ENCODE results near the gene MGAT3.
A peak's percentile ranks its signal among the peaks of the same experiment; 100 is the strongest.
"Not testable (repeated sequence)": the region's sequence is repeated elsewhere in the genome, so short reads cannot be mapped to it uniquely, and the experiment has no call there.

MGAT3 gene

GRCh38 chr22:39518996-39519680 is 62.3 kb downstream of the MGAT3 start:
- no peak for DNase-seq

DNA sequence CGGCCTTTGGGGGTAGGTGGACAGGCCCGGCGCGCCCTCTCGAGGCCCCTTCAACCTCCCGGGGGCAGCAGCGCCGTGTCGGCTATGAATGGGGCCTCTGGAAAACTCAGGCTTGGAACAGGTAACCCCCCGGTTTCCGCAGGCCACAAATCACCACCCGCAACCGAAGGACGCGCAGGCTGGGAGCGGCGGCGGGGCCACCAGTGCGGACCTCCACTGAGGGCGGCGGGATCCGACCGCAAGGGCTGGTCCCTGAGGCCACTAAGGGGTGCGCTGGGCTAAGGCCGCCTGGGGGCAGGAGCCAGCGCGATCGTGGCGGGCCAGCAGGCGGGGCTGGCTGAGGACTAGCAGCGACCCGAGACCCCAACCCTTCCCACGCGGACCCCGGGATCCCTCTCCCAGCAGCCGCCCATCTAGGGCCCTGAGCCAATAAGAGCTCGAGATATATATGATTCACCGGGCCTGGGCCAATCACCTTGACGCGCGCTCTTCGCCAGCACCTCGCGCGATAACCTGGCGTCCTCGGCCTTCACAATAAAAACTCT is 62.9 kb downstream of the MGAT3 start:
- peak; percentile 90 for DNase-seq

DNA sequence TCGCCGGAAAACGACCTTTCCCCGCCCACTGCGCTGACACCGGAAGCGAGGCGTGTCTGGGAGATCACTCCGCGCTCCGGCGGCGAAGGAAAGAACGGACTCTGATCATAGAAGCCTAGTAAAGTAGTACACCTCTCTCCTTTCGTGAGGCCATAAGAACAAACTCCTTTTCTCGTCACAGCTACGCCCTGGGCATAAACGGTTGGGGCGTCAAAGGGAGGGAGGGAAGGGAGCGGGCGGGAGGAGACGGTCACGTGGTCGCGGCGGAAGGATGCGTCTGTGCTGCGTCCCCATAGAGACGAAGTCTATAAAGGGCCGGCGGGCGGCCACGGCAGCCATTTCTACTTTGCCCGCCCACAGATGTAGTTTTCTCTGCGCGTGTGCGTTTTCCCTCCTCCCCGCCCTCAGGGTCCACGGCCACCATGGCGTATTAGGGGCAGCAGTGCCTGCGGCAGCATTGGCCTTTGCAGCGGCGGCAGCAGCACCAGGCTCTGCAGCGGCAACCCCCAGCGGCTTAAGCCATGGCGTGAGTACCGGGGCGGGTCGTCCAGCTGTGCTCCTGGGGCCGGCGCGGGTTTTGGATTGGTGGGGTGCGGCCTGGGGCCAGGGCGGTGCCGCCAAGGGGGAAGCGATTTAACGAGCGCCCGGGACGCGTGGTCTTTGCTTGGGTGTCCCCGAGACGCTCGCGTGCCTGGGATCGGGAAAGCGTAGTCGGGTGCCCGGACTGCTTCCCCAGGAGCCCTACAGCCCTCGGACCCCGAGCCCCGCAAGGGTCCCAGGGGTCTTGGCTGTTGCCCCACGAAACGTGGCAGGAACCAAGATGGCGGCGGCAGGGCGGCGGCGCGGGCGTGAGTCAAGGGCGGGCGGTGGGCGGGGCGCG is 63.7 kb downstream of the MGAT3 start, which contains the start of gene ATF4:
Gene ATF4 (plus strand): TSS at position 337 of the 880 bp plus-strand sequence. CDS start 884 bp downstream, outside the sequence.
- DNase-seq, result no peak

DNA sequence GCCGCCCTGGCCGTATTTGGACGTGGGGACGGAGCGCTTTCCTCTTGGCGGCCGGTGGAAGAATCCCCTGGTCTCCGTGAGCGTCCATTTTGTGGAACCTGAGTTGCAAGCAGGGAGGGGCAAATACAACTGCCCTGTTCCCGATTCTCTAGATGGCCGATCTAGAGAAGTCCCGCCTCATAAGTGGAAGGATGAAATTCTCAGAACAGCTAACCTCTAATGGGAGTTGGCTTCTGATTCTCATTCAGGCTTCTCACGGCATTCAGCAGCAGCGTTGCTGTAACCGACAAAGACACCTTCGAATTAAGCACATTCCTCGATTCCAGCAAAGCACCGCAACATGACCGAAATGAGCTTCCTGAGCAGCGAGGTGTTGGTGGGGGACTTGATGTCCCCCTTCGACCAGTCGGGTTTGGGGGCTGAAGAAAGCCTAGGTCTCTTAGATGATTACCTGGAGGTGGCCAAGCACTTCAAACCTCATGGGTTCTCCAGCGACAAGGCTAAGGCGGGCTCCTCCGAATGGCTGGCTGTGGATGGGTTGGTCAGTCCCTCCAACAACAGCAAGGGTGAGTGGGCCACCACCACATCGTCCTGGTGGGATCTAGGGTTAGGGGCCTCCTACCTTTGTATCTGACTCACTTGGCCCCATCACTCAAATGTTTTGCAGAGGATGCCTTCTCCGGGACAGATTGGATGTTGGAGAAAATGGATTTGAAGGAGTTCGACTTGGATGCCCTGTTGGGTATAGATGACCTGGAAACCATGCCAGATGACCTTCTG is 64.5 kb downstream of the MGAT3 start:
- not testable (repeated sequence) for DNase-seq

DNA sequence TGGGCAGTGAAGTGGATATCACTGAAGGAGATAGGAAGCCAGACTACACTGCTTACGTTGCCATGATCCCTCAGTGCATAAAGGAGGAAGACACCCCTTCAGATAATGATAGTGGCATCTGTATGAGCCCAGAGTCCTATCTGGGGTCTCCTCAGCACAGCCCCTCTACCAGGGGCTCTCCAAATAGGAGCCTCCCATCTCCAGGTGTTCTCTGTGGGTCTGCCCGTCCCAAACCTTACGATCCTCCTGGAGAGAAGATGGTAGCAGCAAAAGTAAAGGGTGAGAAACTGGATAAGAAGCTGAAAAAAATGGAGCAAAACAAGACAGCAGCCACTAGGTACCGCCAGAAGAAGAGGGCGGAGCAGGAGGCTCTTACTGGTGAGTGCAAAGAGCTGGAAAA is 65.3 kb downstream of the MGAT3 start:
- not testable (repeated sequence) for DNase-seq

DNA sequence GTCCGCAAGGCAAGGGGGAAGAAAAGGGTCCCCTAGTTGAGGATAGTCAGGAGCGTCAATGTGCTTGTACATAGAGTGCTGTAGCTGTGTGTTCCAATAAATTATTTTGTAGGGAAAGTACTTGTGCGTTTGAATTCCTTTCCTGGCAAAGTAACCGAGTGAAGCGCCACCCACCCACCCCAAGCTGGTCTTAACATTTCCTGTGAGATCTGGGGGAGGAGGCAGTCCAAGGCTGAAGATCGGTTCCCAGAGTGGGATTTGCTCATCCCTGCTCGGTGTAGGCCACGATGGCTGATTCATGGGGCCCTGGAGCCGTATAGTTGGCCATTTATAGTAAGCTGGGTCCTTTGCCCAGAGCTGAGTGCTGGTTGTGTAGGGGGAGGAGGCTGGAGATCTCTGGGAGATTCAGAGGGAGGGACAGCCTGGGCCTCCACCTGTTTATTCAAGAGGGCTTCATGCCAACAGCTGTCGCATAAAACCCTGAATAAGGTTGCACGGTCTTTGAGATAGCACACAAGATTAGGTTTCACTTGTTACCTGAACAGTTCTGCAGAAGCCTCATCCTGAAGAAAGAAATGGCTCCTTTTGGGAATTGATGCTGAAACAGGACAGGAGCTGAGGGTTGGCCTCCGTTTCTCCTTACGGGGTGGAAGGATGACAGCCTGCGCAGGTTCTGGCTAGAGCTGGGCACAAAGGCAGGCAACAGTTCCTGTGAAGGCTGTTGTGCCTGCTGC is 65.9 kb downstream of the MGAT3 start:
- DNase-seq, result no peak

DNA sequence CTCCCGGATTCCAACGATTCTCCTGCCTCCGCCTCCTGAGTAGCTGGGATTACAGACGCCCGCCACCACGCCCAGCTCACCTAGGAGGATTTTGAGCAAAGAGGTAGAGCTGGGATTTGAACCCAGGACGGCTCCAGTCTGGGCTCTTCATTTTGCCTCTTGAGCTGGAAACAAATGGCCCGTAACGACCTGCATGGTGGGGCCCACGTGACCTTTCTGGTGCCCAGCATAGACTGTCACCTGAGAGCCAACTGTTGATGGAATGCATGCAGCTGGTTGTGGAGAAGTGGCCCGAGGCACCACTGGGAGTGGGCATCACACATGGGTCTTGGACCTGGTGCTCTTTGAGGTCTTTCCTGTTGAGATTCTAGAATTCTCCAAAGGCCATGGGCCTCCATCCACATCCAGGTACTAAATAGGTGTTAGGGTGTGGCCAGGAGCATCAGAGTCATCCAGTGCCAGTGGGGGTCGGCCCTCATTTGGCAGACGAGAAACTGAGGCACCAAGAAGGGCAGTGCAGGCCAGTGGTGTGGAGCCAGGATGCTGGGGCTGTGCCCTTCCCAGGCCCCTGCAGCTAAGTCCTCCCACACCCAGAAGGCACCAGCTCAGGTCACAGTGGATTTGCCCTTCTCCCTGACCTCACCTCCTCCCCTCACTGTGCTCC is 67.4 kb downstream of the MGAT3 start:
- no peak for DNase-seq

DNA sequence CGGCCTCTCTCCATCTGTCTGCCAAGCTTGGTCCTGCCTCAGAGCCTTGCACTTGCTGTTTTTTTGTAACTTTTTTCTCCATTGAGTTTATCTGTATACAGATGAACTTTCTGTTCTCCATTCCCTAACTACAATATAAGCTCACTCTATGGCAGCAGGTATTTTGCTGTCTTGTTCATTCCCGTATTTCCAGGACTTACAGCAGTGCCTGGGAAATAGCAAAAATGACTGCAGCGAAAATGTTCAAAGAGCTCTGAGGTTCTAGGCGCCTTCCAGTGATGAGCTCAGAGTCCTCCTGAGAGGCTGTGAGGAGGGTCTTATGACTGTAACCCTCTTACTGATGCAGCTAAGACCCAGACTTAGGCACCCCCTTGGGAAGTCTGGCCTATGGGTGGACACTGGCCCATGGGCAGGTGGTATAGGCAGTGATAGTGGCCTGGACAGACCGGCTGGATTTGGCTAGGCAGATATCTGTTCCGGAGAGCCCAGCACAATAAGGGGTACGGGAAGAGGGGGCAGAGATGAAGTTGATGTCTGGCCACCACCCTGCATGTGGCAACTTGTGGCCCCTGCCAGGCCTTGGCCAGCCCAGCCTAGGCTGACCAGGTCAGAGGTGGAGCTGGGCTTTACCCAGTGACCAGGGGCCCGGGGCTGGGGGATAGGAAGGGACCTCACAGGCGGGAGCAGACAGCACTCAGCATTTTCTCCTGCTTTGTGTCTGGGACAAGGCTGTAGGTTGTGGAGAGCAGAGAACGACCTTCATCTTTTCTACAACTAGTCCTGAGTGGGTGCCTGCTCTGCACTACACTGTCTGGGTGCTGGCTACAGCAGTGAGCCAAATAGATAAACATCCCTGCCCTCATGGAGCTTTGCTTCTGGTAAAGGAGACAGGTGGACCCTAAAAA is 68.2 kb downstream of the MGAT3 start:
- DNase-seq, result no peak

- DNase-seq, result no peak
Observed at GRCh38 chr22:39525658-39525975, 68.8 kb downstream of the MGAT3 start.

DNA sequence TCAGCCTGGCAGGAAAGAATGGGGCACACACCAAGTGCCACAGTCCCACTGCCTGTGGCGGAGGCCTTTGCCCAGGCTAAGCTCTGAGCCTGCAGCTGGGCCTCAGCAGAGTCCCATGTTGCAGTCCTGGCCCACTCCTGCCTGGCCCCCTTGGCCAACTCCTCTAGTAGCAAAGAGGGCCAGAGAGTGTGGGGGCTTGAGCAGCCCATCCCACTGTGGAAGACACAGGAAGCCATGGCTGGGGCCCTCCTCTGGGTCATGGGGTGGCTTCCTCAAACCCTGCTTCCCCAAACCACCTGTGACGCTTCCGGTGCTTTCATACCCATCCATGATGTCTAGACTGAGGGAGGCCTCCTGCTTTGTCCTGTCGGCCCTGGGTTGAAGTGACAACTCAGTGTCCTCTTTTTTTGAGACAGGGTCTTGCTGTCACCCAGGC is 69.9 kb downstream of the MGAT3 start:
- DNase-seq, result no peak

GRCh38 chr22:39527481-39527961 is 70.7 kb downstream of the MGAT3 start:
- peak; percentile 69 for DNase-seq

DNA sequence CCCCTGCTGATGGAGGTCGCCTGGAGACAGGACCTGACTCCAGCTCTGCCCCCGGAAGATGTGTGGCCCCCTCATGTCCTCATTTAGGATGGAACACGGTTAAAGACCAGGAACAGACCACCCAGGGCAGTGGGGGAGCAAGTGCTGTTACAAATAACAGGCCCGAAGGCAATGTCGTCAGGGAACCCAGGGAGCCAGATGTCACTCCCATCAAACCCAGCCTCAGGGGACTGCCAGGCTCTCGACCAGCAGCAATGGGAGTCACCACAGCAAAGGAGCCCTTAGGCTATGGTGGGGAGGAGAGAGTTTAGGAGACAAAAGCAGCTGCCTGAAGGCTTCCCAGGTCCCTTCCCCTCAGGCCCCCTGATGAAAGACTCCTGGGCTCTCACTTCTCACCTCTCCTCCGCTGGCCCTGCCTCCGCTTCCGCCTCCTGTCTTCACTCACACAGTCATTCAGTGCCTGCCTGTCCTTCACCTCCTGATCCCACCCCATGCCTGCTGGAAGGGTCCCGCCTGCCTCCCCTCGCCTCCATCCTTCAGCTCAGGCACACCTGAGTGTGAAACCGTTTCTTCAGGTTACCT is 71.4 kb downstream of the MGAT3 start:
- DNase-seq, result no peak

DNA sequence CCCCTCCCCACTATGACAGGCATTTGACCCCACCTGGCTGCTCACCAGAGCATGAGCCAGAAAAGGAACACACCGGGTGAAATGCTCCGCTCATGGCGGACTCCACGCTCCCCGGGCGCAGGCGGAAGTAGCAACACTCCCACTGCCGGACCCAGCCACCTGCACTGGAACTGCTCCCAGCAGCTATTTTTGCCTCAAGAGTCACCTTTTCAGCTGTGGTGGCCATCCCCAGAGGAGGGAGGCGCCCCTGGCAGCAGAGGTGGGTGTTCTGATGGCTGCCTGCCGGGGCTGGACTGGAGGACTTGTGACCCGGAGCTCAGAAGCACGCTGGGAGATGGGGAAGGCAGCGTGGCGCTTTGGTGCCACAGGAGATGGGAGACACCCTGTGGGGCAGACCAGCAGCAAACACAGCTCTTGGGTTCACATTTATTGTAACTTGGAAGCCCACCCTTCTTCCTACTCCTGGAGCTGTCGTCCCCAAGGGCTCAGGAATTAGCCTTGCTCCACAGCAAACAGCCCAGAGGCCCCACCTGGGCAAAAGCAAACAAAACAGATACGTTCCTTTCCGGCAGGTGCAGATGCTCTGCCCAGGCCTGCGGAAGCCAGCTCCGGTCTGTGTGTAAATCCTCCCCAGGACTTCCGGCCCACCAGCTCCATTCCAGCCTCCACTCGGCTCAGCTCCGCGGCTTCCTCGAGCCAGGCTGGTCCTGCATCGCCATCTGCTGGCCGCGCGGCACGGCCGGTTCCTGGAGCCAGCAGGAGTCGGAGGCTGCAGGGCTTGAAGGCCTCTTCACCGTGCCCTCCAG is 72.1 kb downstream of the MGAT3 start:
- peak; percentile 80 for DNase-seq

DNA sequence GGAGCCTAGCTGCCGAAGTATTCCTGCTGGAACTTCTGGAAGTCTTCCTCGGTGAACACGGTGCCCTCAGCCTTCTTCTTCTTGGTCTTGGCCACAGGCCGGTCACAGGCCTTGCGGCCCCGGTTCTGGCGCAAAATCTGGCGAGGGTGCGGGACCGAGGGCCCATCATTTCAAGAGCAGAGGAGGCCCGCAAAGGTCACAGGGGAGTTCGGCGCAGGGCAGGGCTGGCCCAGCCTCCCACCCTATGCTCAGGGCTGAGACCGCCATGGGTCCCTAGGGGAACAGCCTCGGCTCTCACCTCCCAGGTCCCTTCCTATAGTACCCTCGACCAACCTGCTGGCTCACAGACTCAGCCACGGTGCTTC is 72.7 kb downstream of the MGAT3 start:
- no peak for DNase-seq

DNA sequence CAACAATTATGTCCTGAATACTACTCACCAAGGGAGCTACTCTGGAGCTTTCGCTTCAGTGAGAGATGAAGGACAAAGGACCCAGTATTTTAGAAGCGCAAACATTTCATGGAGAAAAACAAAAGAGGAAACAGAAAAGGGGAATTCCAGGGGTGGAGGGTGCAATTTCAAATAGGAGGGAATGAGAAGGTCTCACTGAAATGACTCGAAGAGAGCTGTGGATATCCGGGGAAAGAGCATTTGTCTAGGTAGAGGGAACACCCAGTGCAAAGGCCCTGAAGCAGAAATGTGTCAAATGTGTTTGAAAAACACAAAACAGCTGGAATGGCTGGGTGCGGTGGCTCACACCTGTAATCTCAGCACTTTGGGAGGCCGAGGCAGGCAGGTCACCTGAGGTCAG is 73.3 kb downstream of the MGAT3 start:
- no peak for DNase-seq

DNA sequence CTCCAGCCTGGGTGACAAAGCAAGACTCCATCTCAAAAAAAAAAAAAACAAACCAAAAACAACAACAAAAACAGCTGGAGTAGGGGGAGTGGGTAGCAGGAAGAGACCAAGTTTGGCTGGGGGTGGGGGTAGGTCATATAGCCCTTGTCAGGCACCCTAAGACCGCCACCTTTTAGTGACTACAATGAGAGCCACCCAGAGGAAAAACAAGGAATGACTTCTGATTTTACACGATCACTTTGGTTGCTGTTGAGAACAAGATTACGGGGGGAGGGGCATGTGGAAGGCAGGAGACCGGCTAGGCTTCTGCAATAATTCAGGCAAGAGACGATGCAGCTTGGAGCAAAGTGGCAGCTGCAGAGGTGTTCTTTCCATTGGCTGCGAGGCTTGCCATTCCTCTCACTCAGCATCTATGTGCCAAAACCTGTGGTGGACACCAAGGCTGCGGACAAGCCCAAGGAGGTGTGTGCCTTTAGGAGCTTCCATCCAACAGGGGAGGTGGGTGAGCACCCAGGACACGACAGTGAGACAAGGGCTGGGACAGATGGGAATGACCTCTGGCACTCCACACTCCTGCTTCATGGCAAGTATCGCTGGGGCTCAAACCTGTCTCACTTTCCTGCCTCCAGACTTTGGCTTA is 74.0 kb downstream of the MGAT3 start:
- DNase-seq, result no peak

DNA sequence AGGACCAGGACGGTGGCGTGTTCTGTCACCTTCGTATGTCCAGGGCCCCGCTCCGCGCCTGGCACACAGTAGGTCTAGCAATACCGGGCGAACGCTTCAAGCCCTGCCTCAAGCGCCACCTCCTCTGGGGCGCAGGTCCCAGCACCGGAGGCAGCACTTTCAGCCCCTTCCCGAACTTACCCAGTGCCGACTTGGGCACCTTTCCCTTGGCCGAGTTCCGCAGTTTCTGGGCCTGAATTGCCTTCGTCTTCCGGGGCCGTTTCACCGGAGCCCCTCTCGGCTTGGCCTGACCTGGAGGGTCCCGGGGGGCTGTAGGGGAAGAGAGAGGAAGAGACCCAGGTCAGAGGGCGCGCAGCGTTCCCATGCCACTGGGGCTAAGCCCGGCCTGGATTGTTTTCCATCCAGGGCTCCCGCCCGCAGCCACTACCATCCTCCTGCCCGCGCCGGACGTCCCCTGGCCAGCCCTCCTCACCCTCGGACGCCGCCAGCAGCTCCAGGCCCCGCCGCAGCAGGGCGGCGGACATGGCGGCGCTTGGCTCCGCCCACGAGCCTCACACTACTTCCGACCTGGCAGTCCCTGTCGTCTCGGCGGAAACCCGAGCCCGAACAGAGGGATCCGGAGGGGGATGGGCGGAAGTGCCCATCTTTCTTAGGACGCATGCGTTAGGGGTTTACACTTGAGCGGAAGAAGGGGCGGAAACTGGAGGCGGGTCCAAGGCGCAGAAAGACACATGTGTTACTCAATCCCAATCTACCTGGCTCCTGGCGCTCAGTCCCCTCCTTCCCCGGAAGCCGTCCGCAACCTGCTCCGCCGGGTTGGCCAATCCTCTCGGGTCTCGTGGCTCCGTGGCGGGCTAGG is 75.6 kb downstream of the MGAT3 start, which contains the start of gene RPS19BP1:
Gene RPS19BP1 (minus strand): TSS at position 534 of the 859 bp plus-strand sequence. CDS start 10 bp downstream, at position 524.
- peak; percentile 95 for DNase-seq

DNA sequence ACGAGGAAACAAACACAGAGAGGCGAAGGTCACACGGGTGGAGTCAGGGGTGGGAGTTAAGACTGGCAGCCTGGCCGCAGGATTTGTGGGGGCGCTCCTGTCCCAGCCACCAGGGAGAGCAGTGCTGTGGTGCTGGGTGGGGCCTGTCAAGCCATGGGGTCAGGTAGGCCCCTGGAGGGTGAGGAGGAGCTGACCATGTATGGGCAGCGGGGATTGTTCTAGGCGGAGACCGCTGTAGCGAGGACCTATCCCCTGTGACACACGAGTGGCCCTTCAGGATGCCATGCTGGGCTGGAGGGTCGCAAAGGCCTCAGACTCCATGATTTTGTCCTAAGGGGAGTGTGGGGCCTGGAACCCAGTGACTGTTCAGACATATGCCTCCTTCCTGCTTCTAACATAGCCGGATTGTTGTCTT is 77.3 kb downstream of the MGAT3 start:
- no peak for DNase-seq

All from NCI-H510A (cell line).